Left lung (tissue), 10 donors: ENCODE measurements around the gene LZTS2. TPM values are rescaled to one million over a fixed set of nuclear protein-coding genes. Genes with fewer than 3 reads are reported as not detected.

Source experiments
- ATAC-seq: fragments of 200-7000 bp; cut with Tn5 transposase; one replicate; pipeline ENCODE4 v1.9.1; 2020; ENCODE audit warnings: moderate library complexity
- DNase-seq, 4 donors: peaks; one replicate each; pipeline ENCODE4 v3.0.0-alpha.2; 2013 to 2020
- H3K27ac ChIP-seq, 2 donors: fragments of 200-600 bp; sonication (generic) in 1 of 2; one replicate each; pipeline versions ENCODE4 v1.5.0 to v1.8.0; 2020 to 2021
- H3K27me3 ChIP-seq, 2 donors: fragments of 200-600 bp; sonication (generic) in 1 of 2; one replicate each; pipeline versions ENCODE4 v1.5.0 to v1.8.0; 2020 to 2021
- H3K36me3 ChIP-seq, 2 donors: fragments of 200-600 bp; sonication (generic) in 1 of 2; one replicate each; pipeline versions ENCODE4 v1.5.0 to v1.8.0; 2020 to 2021
- H3K4me1 ChIP-seq, 2 donors: fragments of 200-600 bp; one replicate each; pipeline ENCODE4 v1.8.0; 2021
- H3K4me3 ChIP-seq, 2 donors: fragments of 200-600 bp; sonication (generic) in 1 of 2; one replicate each; pipeline versions ENCODE4 v1.5.0 to v1.8.0; 2020 to 2021; ENCODE audit warnings: mild to moderate bottlenecking in 1 of 2
- H3K9me3 ChIP-seq, 2 donors: fragments of 200-600 bp; sonication (generic) in 1 of 2; one replicate each; pipeline versions ENCODE4 v1.5.0 to v1.8.0; 2020 to 2021
- CTCF ChIP-seq, 2 donors: fragments of 200-600 bp; sonication (generic) in 1 of 2; IDR thresholded peaks; one replicate each; pipeline versions ENCODE4 v1.5.0 to v1.8.0; 2021; ENCODE audit warnings: antibody characterized with exemption in 2 of 2
- intact Hi-C, 2 donors: fragments of 100-400 bp; cut with DNase I; formaldehyde crosslinking; loops; one replicate each; pipeline versions ENCODE4 v1.11.2 to v1.14.2; 2022
- polyA plus RNA-seq, 6 donors: library from polyadenylated mRNA; unstranded; fragments of 120-200 nt; gene quantifications; one replicate each; pipeline ENCODE4 v1.2.1, GENCODE V29; 2013; ENCODE audit not compliant: insufficient read length in 6 of 6
- total RNA-seq, 2 donors: library from RNA; stranded (reverse); fragmentation: NEBNext Ultra II Directional; extraction: Animal tissue kit (Norgen Biotek cat#: 25700); gene quantifications; one replicate each; pipeline ENCODE4 v1.2.1, GENCODE V29; 2021
- donor health status: DM: no; HTN: yes; CAD: no.
- donor health status: DM: no; HTN: no; CAD: no.

Gene LZTS2
- total and polyA plus RNA-seq, 8 donors, result 45.2 to 65.7 (median 58.6) TPM

DNA sequence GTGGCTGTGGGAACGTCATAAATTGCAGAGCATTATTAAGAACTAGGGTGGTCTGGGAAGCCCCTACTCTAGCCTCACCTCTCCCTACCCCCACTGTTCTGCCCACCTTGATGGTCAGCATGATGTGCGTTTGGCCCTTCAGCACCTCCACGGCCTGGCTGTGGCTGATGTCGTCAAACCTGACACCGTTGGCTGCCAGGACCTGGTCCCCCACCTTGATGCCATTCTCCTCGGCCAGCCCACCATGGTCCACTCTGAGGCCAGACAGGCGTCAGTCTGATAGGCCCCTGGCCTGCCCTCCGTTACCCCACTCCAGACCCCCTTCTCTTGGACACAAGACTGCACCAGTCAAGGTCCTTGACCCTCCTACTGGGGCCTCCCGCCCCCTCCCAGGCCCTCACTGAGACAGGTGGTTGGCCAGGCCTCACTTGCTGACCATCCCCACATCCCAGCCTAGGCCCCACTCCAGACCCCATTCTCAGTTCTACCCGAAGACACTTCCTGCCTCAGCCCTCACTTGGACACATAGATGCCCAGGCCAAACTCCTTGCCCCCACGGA lies 22.2 kb downstream of the LZTS2 start:
- Histone ChIP-seq H3K27me3 (peaks cover 0 to 25% of the 10 kb centered on the region in 2 donors), H3K27ac (no peak overlapping the region), H3K9me3 (no peaks in the 10 kb centered on the region), H3K4me1 (peaks cover 0 to 12% of the 10 kb centered on the region in 2 donors), H3K36me3 (no peaks in the 10 kb centered on the region), H3K4me3 (no peak overlapping the region)
- no peak for TF ChIP-seq CTCF (IDR thresholded peaks at IDR 0.05)
- DNase-seq (no peak), ATAC-seq (no peak)
- intact Hi-C loops, result no loop called here

- no peaks in the 10 kb centered on the region for H3K36me3 ChIP-seq
- H3K4me3 ChIP-seq, result no peak overlapping the region
- peaks cover 0 to 11% of the 10 kb centered on the region in 2 donors for H3K27me3 ChIP-seq
- peaks cover 0 to 11% of the 10 kb centered on the region in 2 donors for H3K4me1 ChIP-seq
- DNase-seq, result no peak
- no peak for TF ChIP-seq CTCF (IDR thresholded peaks at IDR 0.05)
- no peaks in the 10 kb centered on the region for H3K9me3 ChIP-seq
- no peak overlapping the region for H3K27ac ChIP-seq
- intact Hi-C loops, result no loop called here
- no peak for ATAC-seq
Observed at GRCh38 chr10:101022967-101023705, 23.5 kb downstream of the LZTS2 start.

DNA sequence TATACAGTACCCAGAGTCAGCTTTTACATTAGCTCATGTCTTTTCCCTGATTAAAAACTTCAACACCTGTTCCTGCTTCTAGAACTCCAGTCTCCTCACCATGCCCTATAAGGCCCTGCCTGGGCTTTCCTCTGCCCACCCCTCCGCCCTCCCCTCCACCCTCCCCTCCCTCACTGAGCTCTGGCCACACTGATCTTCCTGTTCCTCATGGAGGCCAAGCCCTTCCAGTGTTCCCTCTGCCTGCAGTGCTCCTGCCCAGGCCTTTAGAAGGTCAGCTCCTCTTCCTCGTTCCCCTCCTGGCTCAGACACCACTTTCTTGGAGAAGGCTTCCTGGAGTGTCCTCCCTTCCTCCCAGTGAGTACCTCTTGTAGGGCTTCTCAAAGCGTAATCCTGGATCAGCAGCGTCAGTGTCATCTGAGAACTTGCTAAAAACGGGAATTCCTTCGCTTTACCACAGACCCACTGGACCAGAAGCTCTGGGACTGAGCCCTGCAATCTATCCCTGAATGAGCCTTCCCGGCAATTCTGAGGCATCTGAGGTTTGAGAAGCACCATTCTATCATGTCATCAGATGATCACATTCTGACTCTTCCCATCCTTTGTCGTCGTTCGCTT lies 27.6 kb downstream of the LZTS2 start:
- intact Hi-C loops, result no loop called here
- Histone ChIP-seq H3K9me3 (no peaks in the 10 kb centered on the region), H3K4me1 (peaks cover 0 to 8% of the 10 kb centered on the region in 2 donors), H3K36me3 (no peaks in the 10 kb centered on the region), H3K4me3 (no peak overlapping the region), H3K27me3 (peaks cover 4 to 21% of the 10 kb centered on the region in 2 donors), H3K27ac (no peak overlapping the region)
- ATAC-seq (no peak), DNase-seq (no peak)
- no peak for TF ChIP-seq CTCF (IDR thresholded peaks at IDR 0.05)

DNA sequence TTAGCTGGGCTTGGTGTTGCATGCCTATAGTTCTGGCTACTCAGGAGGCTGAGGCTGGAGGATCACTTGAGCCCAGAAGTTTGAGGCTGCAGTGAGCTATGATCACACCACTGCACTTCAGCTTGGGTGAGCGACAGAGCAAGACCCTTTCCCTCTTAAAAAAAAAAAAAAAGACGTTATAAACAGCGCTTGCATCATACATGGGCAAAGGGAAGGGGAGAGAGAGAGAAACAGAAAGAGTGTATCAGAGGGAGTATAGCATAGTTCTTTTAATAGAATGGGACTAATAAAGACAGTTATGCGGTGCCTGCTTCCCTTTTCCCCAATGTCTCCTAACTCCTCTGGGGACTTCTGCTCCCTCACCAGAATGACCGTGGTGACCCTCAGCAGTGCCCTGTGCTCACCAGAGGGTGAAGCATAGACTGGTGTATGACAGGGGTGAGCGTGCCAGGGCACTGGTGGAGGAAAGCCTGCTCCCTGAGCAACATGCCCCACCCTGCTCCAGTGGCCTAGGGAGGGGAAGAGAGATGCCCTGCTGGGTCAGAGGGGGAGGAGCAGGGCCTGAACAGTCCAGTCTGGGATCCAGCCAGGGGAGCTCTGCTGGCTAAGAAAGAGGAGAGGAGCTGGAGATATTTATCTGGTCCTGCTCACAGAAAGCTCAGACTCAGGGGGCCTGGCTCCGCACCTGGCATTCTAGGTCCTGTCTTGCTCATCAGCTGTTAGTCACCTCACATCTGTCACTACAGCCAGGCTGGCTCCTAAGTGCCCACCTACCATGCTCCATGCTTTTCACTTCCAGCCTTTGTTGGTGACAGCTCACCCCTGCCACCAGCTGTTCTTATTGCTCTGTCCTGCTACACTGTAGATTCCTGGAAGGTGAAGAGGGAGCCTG lies 29.1 kb downstream of the LZTS2 start:
- no peak for ATAC-seq
- Histone ChIP-seq H3K36me3 (no peaks in the 10 kb centered on the region), H3K27me3 (peaks cover 4 to 21% of the 10 kb centered on the region in 2 donors), H3K27ac (no peak overlapping the region), H3K9me3 (no peaks in the 10 kb centered on the region), H3K4me3 (no peak overlapping the region), H3K4me1 (peaks cover 6 to 21% of the 10 kb centered on the region in 2 donors)
- no peak for DNase-seq
- TF ChIP-seq CTCF (IDR thresholded peaks at IDR 0.05), result no peak
- intact Hi-C loops, result no loop called here
